K562 (cell line): ENCODE data around the gene EPHX1. TPM values are rescaled to one million over a fixed set of nuclear protein-coding genes. Genes with fewer than 3 reads are reported as not detected.

Experiments used
- ATAC-seq: fragments of 200-7000 bp; cut with Tn5 transposase; 3 replicates; pipeline ENCODE4 v1.9.1; 2020; ENCODE audit warnings: moderate library complexity
- BruUV-seq: library from RNA; stranded (reverse); fragments of 400-500 nt; replicated peaks from 2 replicates; lab custom pipeline; 2021; lab: Mats Ljungman, UMichigan
- CTCF ChIA-PET: fragments of 300-600 bp; formaldehyde crosslinking; extraction: SDS; loops from one replicate; lab custom pipeline; 2021; ENCODE audit warnings: low intra/inter-chr PET ratio; lab: Yijun Ruan, JAX
- POLR2A ChIA-PET: fragments of 300-600, 350-650 bp; sonication (Branson Sonifier 250); formaldehyde crosslinking; extraction: SDS; loops from one replicate; lab custom pipeline; 2021; ENCODE audit warnings: antibody characterized with exemption, inconsistent platforms; lab: Yijun Ruan, JAX
- DNase-seq, 4 experiments: peaks; one replicate each; pipeline versions ENCODE4 v3.0.0 to v3.0.0-alpha.2; 2011 to 2018; ENCODE audit warnings: low spot score in 3 of 4, mixed read lengths in 3 of 4; ENCODE audit errors: extremely low read depth in 1 of 4
- FAIRE-seq: peaks from 2 replicates; lab custom pipeline; 2011; peaks lifted over from hg19 to GRCh38; lab: Jason Lieb, UNC
- H2AFZ ChIP-seq: 2 replicates; pipeline ENCODE4 v1.6.0; 2011; ENCODE audit warnings: low read depth, low read length, control low read depth, inconsistent platforms
- H3K27ac ChIP-seq: fragments of 200-600 bp; 3 replicates; pipeline ENCODE4 v1.8.0; 2011; ENCODE audit warnings: low read depth, mild to moderate bottlenecking, control low read depth, inconsistent platforms, low read length, moderate library complexity, mixed read lengths; ENCODE audit errors: extremely low read depth
- H3K27me3 ChIP-seq, 2 experiments: fragments of 300-600 bp in 1 of 2; 2 replicates in 1 of 2; 3 replicates in 1 of 2; pipeline versions ENCODE4 v1.6.0 to v1.8.0; 2011; ENCODE audit warnings: inconsistent platforms in 2 of 2, low read length in 2 of 2, mild to moderate bottlenecking in 1 of 2, mixed read lengths in 1 of 2, moderate library complexity in 1 of 2; ENCODE audit not compliant: control insufficient read depth in 2 of 2, insufficient read depth in 2 of 2
- H3K36me3 ChIP-seq: fragments of 300-600 bp; 3 replicates; pipeline ENCODE4 v1.8.0; 2011; ENCODE audit warnings: mild to moderate bottlenecking, low read length, inconsistent platforms; ENCODE audit not compliant: control insufficient read depth, insufficient read depth
- H3K4me1 ChIP-seq, 2 experiments: fragments of 200-600 bp in 1 of 2; replicated peaks in 1 of 2; 2 replicates in 1 of 2; 3 replicates in 1 of 2; pipeline versions ENCODE4 v1.5.1 to v1.8.0; 2011; ENCODE audit warnings: inconsistent platforms in 2 of 2, low read length in 2 of 2, mild to moderate bottlenecking in 1 of 2, mixed read lengths in 1 of 2, moderate library complexity in 1 of 2; ENCODE audit not compliant: control insufficient read depth in 2 of 2, insufficient read depth in 2 of 2
- H3K4me2 ChIP-seq: 2 replicates; pipeline ENCODE4 v1.6.1; 2011; ENCODE audit warnings: low read length, control low read depth, inconsistent platforms, mixed read lengths; ENCODE audit not compliant: insufficient read depth
- H3K4me3 ChIP-seq: fragments of 200-600 bp; sonication (generic), shearing (Covaris generic); 2 replicates; pipeline ENCODE4 v1.5.1; 2016; ENCODE audit warnings: control low read depth, inconsistent platforms
- H3K79me2 ChIP-seq: fragments of 200-600 bp; 3 replicates; pipeline ENCODE4 v1.8.0; 2011; ENCODE audit warnings: low read length, inconsistent platforms; ENCODE audit not compliant: control insufficient read depth, insufficient read depth
- H3K9ac ChIP-seq, 2 experiments: 2 replicates each; pipeline versions ENCODE4 v1.6.0 to v1.6.1; 2011; ENCODE audit warnings: low read depth in 2 of 2, low read length in 2 of 2, control low read depth in 1 of 2, inconsistent platforms in 1 of 2, mild to moderate bottlenecking in 1 of 2, mixed read lengths in 1 of 2; ENCODE audit not compliant: insufficient read depth in 1 of 2
- H3K9me1 ChIP-seq: one replicate; pipeline ENCODE4 v1.6.0; 2011; ENCODE audit warnings: inconsistent platforms, mild to moderate bottlenecking, low read length, moderate library complexity; ENCODE audit not compliant: control insufficient read depth, insufficient read depth
- H3K9me3 ChIP-seq: replicated peaks from 2 replicates; pipeline ENCODE4 v1.5.1; 2011; ENCODE audit warnings: low read depth, low read length, inconsistent platforms; ENCODE audit not compliant: control insufficient read depth, insufficient read depth
- H4K20me1 ChIP-seq: replicated peaks from 2 replicates; pipeline ENCODE4 v1.6.1; 2011; ENCODE audit warnings: low read length, inconsistent platforms, mixed read lengths; ENCODE audit not compliant: control insufficient read depth, insufficient read depth
- DLX4 ChIP-seq: fragments of 250-450 bp; sonication (Bioruptor Pico); IDR thresholded peaks from 2 replicates; pipeline ENCODE4 v1.6.1; 2021; ENCODE audit warnings: mild to moderate bottlenecking
- ELF2 ChIP-seq: fragments of 250-450 bp; sonication (Bioruptor Pico); IDR thresholded peaks from 2 replicates; pipeline ENCODE4 v1.5.0; 2021; ENCODE audit warnings: mild to moderate bottlenecking
- MTA1 ChIP-seq: fragments of 450-650 bp; IDR thresholded peaks from 2 replicates; pipeline ENCODE4 v1.6.1; 2017; ENCODE audit warnings: borderline replicate concordance
- NR2F6 ChIP-seq: fragments of 450-650 bp; formaldehyde crosslinking; IDR thresholded peaks from 2 replicates; pipeline ENCODE4 v1.4.0; 2020; ENCODE audit warnings: mild to moderate bottlenecking
- SNAPC5 ChIP-seq: fragments of 250-450 bp; sonication (Bioruptor Pico); IDR thresholded peaks from 2 replicates; pipeline ENCODE4 v1.8.0; 2021; ENCODE audit warnings: moderate library complexity, mild to moderate bottlenecking, inconsistent platforms
- TFAP4 ChIP-seq: sonication (generic); formaldehyde crosslinking; IDR thresholded peaks from 2 replicates; pipeline ENCODE4 v1.8.0; 2022; ENCODE audit warnings: missing genetic modification reagents, mild to moderate bottlenecking, moderate library complexity, borderline replicate concordance
- THRAP3 ChIP-seq: fragments of 450-650 bp; IDR thresholded peaks from 2 replicates; pipeline ENCODE4 v1.6.1; 2016; ENCODE audit warnings: mild to moderate bottlenecking, inconsistent platforms, borderline replicate concordance
- XRCC4 ChIP-seq: IDR thresholded peaks from one replicate; pipeline ENCODE4 v1.6.1; 2011; ENCODE audit not compliant: insufficient read depth, insufficient read length; ENCODE audit errors: extremely low read depth
- ZNF584 ChIP-seq: fragments of 200-800 bp; sonication (Bioruptor generic); IDR thresholded peaks from 2 replicates; pipeline ENCODE4 v1.6.1; 2016; ENCODE audit warnings: low read depth, mild to moderate bottlenecking, missing genetic modification characterization, missing compliant biosample characterization
- ZNF639 ChIP-seq, 2 experiments: fragments of 200-800 bp in 1 of 2; sonication (Bioruptor generic) in 1 of 2; sonication (generic) in 1 of 2; formaldehyde crosslinking in 1 of 2; IDR thresholded peaks in 1 of 2; conservative IDR thresholded peaks in 1 of 2; 2 replicates each; pipeline versions ENCODE4 v1.5.0 to v1.6.1; 2016 to 2020; ENCODE audit warnings: missing compliant biosample characterization in 1 of 2, missing genetic modification characterization in 1 of 2, missing genetic modification reagents in 1 of 2
- WGBS: fragments of 100-300 bp; shearing (Covaris generic); methylation state at CpG from one replicate; pipeline ENCODE4 v1.1.6; 2016; ENCODE audit warnings: low coverage, mixed read lengths; ENCODE audit not compliant: insufficient coverage; ENCODE audit errors: missing lambda C conversion rate; 5-methylcytosine and 5-hydroxymethylcytosine counted together
- in situ Hi-C: fragments of 300-500 bp; cut with MboI; formaldehyde crosslinking; loops from 4 replicates; pipeline ENCODE4 v1.15.0; 2018; ENCODE audit warnings: inconsistent platforms, mixed read lengths
- intact Hi-C: fragments of 100-400 bp; cut with micrococcal nuclease; formaldehyde crosslinking; loops from 2 replicates; pipeline ENCODE4 v1.14.2; 2022
- polyA plus RNA-seq, 8 experiments: library from polyadenylated mRNA; depleted of rRNA in 4 of 8; stranded (reverse) in 5 of 8; unstranded in 3 of 8; fragments of >200 nt; fragmentation: Nextera tagmentation in 2 of 8; fragmentation: Illumina TruSeq in 1 of 8; extraction: Ambion mirVana in 2 of 8; extraction: Trizol in 1 of 8; gene quantifications; 2 replicates each; pipeline versions ENCODE4 v1.2.1 to v1.2.3, GENCODE V29; 2011 to 2014; ENCODE audit warnings: inconsistent platforms in 1 of 8, missing spikeins in 1 of 8
- total RNA-seq, 7 experiments: library from RNA; depleted of rRNA in 6 of 7; stranded (reverse); fragments of >200 nt in 6 of 7; fragmentation: Illumina TruSeq in 2 of 7; extraction: Trizol in 2 of 7; gene quantifications; 2 replicates each; pipeline versions ENCODE4 v1.2.1 to v1.2.3, GENCODE V29; 2011 to 2021; ENCODE audit warnings: low replicate concordance in 1 of 7

Gene EPHX1
- total and polyA plus RNA-seq, 9 of the 15 experiments (the other 6 are each of a cell fraction or from before 2014, with no cell fraction given) = 0.21 to 27.0 (median 6.7) TPM

GRCh38 chr1:225857256-225857655, 47.3 kb downstream of the EPHX1 start (continued):
- TF ChIP-seq MTA1 = no peak
- no peak for TF ChIP-seq XRCC4
- no peak for TF ChIP-seq SNAPC5 (CRISPR knock-in tag)
- TF ChIP-seq ZNF584 = no peak
- TF ChIP-seq THRAP3 = no peak
- no peak for TF ChIP-seq ZNF639 (CRISPR knock-in tag; conservative IDR thresholded peaks at IDR 0.05 in 1 of 2, IDR thresholded peaks at IDR 0.05 in 1 of 2)
- TF ChIP-seq NR2F6 (CRISPR knock-in tag) = no peak

- no peaks in the 10 kb centered on the region for H3K27me3 ChIP-seq
- no TSS peak for BruUV-seq
- FAIRE-seq (no peak), ATAC-seq (no peak), DNase-seq (no peak)
- 90% methylated on average over 5 of the region's 5 CpGs for WGBS
- no peaks in the 10 kb centered on the region for H3K79me2 ChIP-seq
- no peaks in the 10 kb centered on the region for H3K4me1 ChIP-seq
- H3K9me1 ChIP-seq = no peaks in the 10 kb centered on the region
- in situ Hi-C loops = no loop called here
- ChIA-PET POLR2A (interaction anchor here (0.7 to 2.0 kb wide), 3 partner anchors 9 to 113 kb away, joined by 3 to 8 read pairs (median 6); partner anchors contain the start of gene TMEM63A), CTCF (interaction anchor here (0.6 kb wide), 1 partner anchor 367 kb away, joined by 4 read pairs; no protein-coding TSS in a partner anchor)
- H4K20me1 ChIP-seq = no peaks in the 10 kb centered on the region
- TF ChIP-seq DLX4 (no peak), TFAP4 (CRISPR knock-in tag) (no peak), ELF2 (CRISPR knock-in tag) (no peak)
- intact Hi-C loops = no loop called here
- H3K4me3 ChIP-seq = no peak overlapping the region
- H3K27ac ChIP-seq = no peak overlapping the region
- H3K9ac ChIP-seq = no peak overlapping the region
- no peak overlapping the region for H3K4me2 ChIP-seq
- H3K9me3 ChIP-seq = no peaks in the 10 kb centered on the region
- peaks cover 88% of the 10 kb centered on the region; the same call in 2 of the 3 replicates for H3K36me3 ChIP-seq
- no peak overlapping the region for H2AFZ ChIP-seq
Observed at GRCh38 chr1:225859151-225859550, 49.2 kb downstream of the EPHX1 start.
